K562 (cell line): ENCODE measurements around the gene CRYGA. TPM values are rescaled to one million over a fixed set of nuclear protein-coding genes. Genes with fewer than 3 reads are reported as not detected.

Experiments used
- ATAC-seq: fragments of 200-7000 bp; cut with Tn5 transposase; 3 replicates; pipeline ENCODE4 v1.9.1; 2020; ENCODE audit warnings: moderate library complexity
- BruUV-seq: library from RNA; stranded (reverse); fragments of 400-500 nt; replicated peaks from 2 replicates; lab custom pipeline; 2021; lab: Mats Ljungman, UMichigan
- CTCF ChIA-PET: fragments of 300-600 bp; formaldehyde crosslinking; extraction: SDS; loops from one replicate; lab custom pipeline; 2021; ENCODE audit warnings: low intra/inter-chr PET ratio; lab: Yijun Ruan, JAX
- POLR2A ChIA-PET: fragments of 300-600, 350-650 bp; sonication (Branson Sonifier 250); formaldehyde crosslinking; extraction: SDS; loops from one replicate; lab custom pipeline; 2021; ENCODE audit warnings: antibody characterized with exemption, inconsistent platforms; lab: Yijun Ruan, JAX
- DNase-seq, 4 experiments: peaks; one replicate each; pipeline versions ENCODE4 v3.0.0 to v3.0.0-alpha.2; 2011 to 2018; ENCODE audit warnings: low spot score in 3 of 4, mixed read lengths in 3 of 4; ENCODE audit errors: extremely low read depth in 1 of 4
- FAIRE-seq: peaks from 2 replicates; lab custom pipeline; 2011; peaks lifted over from hg19 to GRCh38; lab: Jason Lieb, UNC
- H2AFZ ChIP-seq: 2 replicates; pipeline ENCODE4 v1.6.0; 2011; ENCODE audit warnings: low read depth, low read length, control low read depth, inconsistent platforms
- H3K27ac ChIP-seq: fragments of 200-600 bp; 3 replicates; pipeline ENCODE4 v1.8.0; 2011; ENCODE audit warnings: low read depth, mild to moderate bottlenecking, control low read depth, inconsistent platforms, low read length, moderate library complexity, mixed read lengths; ENCODE audit errors: extremely low read depth
- H3K27me3 ChIP-seq, 2 experiments: fragments of 300-600 bp in 1 of 2; 2 replicates in 1 of 2; 3 replicates in 1 of 2; pipeline versions ENCODE4 v1.6.0 to v1.8.0; 2011; ENCODE audit warnings: inconsistent platforms in 2 of 2, low read length in 2 of 2, mild to moderate bottlenecking in 1 of 2, mixed read lengths in 1 of 2, moderate library complexity in 1 of 2; ENCODE audit not compliant: control insufficient read depth in 2 of 2, insufficient read depth in 2 of 2
- H3K36me3 ChIP-seq: fragments of 300-600 bp; 3 replicates; pipeline ENCODE4 v1.8.0; 2011; ENCODE audit warnings: mild to moderate bottlenecking, low read length, inconsistent platforms; ENCODE audit not compliant: control insufficient read depth, insufficient read depth
- H3K4me1 ChIP-seq, 2 experiments: fragments of 200-600 bp in 1 of 2; replicated peaks in 1 of 2; 2 replicates in 1 of 2; 3 replicates in 1 of 2; pipeline versions ENCODE4 v1.5.1 to v1.8.0; 2011; ENCODE audit warnings: inconsistent platforms in 2 of 2, low read length in 2 of 2, mild to moderate bottlenecking in 1 of 2, mixed read lengths in 1 of 2, moderate library complexity in 1 of 2; ENCODE audit not compliant: control insufficient read depth in 2 of 2, insufficient read depth in 2 of 2
- H3K4me2 ChIP-seq: 2 replicates; pipeline ENCODE4 v1.6.1; 2011; ENCODE audit warnings: low read length, control low read depth, inconsistent platforms, mixed read lengths; ENCODE audit not compliant: insufficient read depth
- H3K4me3 ChIP-seq: fragments of 200-600 bp; sonication (generic), shearing (Covaris generic); 2 replicates; pipeline ENCODE4 v1.5.1; 2016; ENCODE audit warnings: control low read depth, inconsistent platforms
- H3K79me2 ChIP-seq: fragments of 200-600 bp; 3 replicates; pipeline ENCODE4 v1.8.0; 2011; ENCODE audit warnings: low read length, inconsistent platforms; ENCODE audit not compliant: control insufficient read depth, insufficient read depth
- H3K9ac ChIP-seq, 2 experiments: 2 replicates each; pipeline versions ENCODE4 v1.6.0 to v1.6.1; 2011; ENCODE audit warnings: low read depth in 2 of 2, low read length in 2 of 2, control low read depth in 1 of 2, inconsistent platforms in 1 of 2, mild to moderate bottlenecking in 1 of 2, mixed read lengths in 1 of 2; ENCODE audit not compliant: insufficient read depth in 1 of 2
- H3K9me1 ChIP-seq: one replicate; pipeline ENCODE4 v1.6.0; 2011; ENCODE audit warnings: inconsistent platforms, mild to moderate bottlenecking, low read length, moderate library complexity; ENCODE audit not compliant: control insufficient read depth, insufficient read depth
- H3K9me3 ChIP-seq: replicated peaks from 2 replicates; pipeline ENCODE4 v1.5.1; 2011; ENCODE audit warnings: low read depth, low read length, inconsistent platforms; ENCODE audit not compliant: control insufficient read depth, insufficient read depth
- H4K20me1 ChIP-seq: replicated peaks from 2 replicates; pipeline ENCODE4 v1.6.1; 2011; ENCODE audit warnings: low read length, inconsistent platforms, mixed read lengths; ENCODE audit not compliant: control insufficient read depth, insufficient read depth
- DPF2 ChIP-seq: fragments of 450-650 bp; IDR thresholded peaks from 2 replicates; pipeline ENCODE4 v1.6.1; 2016
- HDAC2 ChIP-seq: fragments of 450-650 bp; IDR thresholded peaks from 2 replicates; pipeline ENCODE4 v1.6.1; 2016; ENCODE audit warnings: mild to moderate bottlenecking
- HLTF ChIP-seq: fragments of 450-650 bp; IDR thresholded peaks from 2 replicates; pipeline ENCODE4 v1.6.1; 2016
- HMGXB4 ChIP-seq: sonication (generic); formaldehyde crosslinking; IDR thresholded peaks from 2 replicates; pipeline ENCODE4 v1.8.1; 2023; ENCODE audit warnings: mild to moderate bottlenecking, missing genetic modification reagents
- OTX1 ChIP-seq: fragments of 450-650 bp; formaldehyde crosslinking; IDR thresholded peaks from 2 replicates; pipeline ENCODE4 v1.4.0; 2022; ENCODE audit warnings: mild to moderate bottlenecking
- POLR3G ChIP-seq: IDR thresholded peaks from 2 replicates; pipeline ENCODE4 v1.6.1; 2011; ENCODE audit not compliant: insufficient read length, insufficient replicate concordance; ENCODE audit errors: extremely low read depth
- RUNX1 ChIP-seq: sonication (generic); IDR thresholded peaks from 2 replicates; pipeline ENCODE4 v1.6.1; 2016; ENCODE audit warnings: antibody characterized with exemption, low read depth
- SNRNP70 ChIP-seq: fragments of 200-400 bp; formaldehyde crosslinking; optimal IDR thresholded peaks from 2 replicates; pipeline ENCODE3; 2017; ENCODE audit warnings: low read depth, low read length
- SREBF2 ChIP-seq: sonication (generic); formaldehyde crosslinking; IDR thresholded peaks from 2 replicates; pipeline ENCODE4 v1.4.0; 2020; ENCODE audit warnings: mild to moderate bottlenecking, missing genetic modification reagents
- ZBTB33 ChIP-seq: sonication (generic); formaldehyde crosslinking; IDR thresholded peaks from 2 replicates; pipeline ENCODE4 v1.8.1; 2023; ENCODE audit warnings: mild to moderate bottlenecking, missing genetic modification reagents
- ZNF408 ChIP-seq: fragments of 250-450 bp; sonication (Bioruptor Pico); IDR thresholded peaks from 2 replicates; pipeline ENCODE4 v1.4.0; 2020; ENCODE audit warnings: low read depth, mild to moderate bottlenecking, moderate library complexity
- WGBS: fragments of 100-300 bp; shearing (Covaris generic); methylation state at CpG from one replicate; pipeline ENCODE4 v1.1.6; 2016; ENCODE audit warnings: low coverage, mixed read lengths; ENCODE audit not compliant: insufficient coverage; ENCODE audit errors: missing lambda C conversion rate; 5-methylcytosine and 5-hydroxymethylcytosine counted together
- in situ Hi-C: fragments of 300-500 bp; cut with MboI; formaldehyde crosslinking; loops from 4 replicates; pipeline ENCODE4 v1.15.0; 2018; ENCODE audit warnings: inconsistent platforms, mixed read lengths
- intact Hi-C: fragments of 100-400 bp; cut with micrococcal nuclease; formaldehyde crosslinking; loops from 2 replicates; pipeline ENCODE4 v1.14.2; 2022
- polyA plus RNA-seq, 8 experiments: library from polyadenylated mRNA; depleted of rRNA in 4 of 8; stranded (reverse) in 5 of 8; unstranded in 3 of 8; fragments of >200 nt; fragmentation: Nextera tagmentation in 2 of 8; fragmentation: Illumina TruSeq in 1 of 8; extraction: Ambion mirVana in 2 of 8; extraction: Trizol in 1 of 8; gene quantifications; 2 replicates each; pipeline versions ENCODE4 v1.2.1 to v1.2.3, GENCODE V29; 2011 to 2014; ENCODE audit warnings: inconsistent platforms in 1 of 8, missing spikeins in 1 of 8
- total RNA-seq, 7 experiments: library from RNA; depleted of rRNA in 6 of 7; stranded (reverse); fragments of >200 nt in 6 of 7; fragmentation: Illumina TruSeq in 2 of 7; extraction: Trizol in 2 of 7; gene quantifications; 2 replicates each; pipeline versions ENCODE4 v1.2.1 to v1.2.3, GENCODE V29; 2011 to 2021; ENCODE audit warnings: low replicate concordance in 1 of 7
- TF ChIP-seq, protein P1 (sequence below): fragments of 250-450 bp; sonication (Bioruptor Pico); IDR thresholded peaks from 2 replicates; pipeline ENCODE4 v1.5.0; 2020; ENCODE audit warnings: mild to moderate bottlenecking, borderline replicate concordance

CRYGA gene
- total and polyA plus RNA-seq, 9 of the 15 experiments (the other 6 are each of a cell fraction or from before 2014, with no cell fraction given): not detected

DNA sequence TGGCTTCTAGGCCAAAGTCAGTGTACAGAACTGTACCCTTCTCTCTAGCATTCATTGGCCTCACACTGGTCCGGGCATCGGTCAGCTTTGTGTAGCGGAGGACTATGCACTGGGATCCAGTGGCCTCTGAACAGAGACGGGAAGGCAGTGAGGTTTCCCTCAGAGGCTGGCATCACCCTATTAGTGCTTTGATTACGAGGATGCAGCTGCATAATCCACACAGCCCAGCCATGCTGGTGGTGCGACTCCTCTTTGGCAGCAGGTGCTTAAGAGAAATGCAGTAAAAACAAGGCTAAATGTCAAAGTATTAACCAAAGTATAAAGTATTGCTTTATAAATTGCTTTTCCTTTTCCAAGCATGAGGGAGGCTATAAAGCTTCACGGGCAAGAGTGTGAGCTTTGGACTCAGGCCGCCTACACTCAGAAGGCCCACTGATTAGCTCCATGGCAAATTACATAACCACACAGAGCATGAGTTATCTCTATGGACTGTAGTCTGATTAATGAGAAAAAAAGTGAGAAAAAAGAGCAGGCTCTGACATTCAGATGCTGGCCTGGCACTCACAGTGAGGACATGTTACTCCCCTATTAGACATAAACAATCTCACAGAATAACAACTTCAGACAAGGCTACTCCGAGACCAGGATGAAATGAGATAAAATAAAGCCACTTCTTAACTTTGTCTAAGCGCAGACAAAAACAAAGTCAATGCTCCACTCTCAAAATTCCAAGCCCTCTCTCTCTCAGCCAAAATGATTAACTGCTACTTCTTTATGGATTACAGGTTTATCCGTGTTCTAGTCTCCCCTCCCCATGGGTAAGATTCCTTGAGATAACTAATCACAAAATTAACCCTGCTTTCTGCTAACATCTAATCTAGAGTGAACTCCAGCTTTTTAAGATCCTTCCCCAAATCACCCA, 27.3 kb downstream of the CRYGA start:
- BruUV-seq: no TSS peak
- in situ Hi-C loops (no loop called here), intact Hi-C loops (no loop called here)
- no peak for TF ChIP-seq ZBTB33 (CRISPR knock-in tag)
- TF ChIP-seq HDAC2: no peak
- TF ChIP-seq ZNF408: no peak
- TF ChIP-seq RUNX1: no peak
- no peak for TF ChIP-seq POLR3G
- TF ChIP-seq, protein P1, sequence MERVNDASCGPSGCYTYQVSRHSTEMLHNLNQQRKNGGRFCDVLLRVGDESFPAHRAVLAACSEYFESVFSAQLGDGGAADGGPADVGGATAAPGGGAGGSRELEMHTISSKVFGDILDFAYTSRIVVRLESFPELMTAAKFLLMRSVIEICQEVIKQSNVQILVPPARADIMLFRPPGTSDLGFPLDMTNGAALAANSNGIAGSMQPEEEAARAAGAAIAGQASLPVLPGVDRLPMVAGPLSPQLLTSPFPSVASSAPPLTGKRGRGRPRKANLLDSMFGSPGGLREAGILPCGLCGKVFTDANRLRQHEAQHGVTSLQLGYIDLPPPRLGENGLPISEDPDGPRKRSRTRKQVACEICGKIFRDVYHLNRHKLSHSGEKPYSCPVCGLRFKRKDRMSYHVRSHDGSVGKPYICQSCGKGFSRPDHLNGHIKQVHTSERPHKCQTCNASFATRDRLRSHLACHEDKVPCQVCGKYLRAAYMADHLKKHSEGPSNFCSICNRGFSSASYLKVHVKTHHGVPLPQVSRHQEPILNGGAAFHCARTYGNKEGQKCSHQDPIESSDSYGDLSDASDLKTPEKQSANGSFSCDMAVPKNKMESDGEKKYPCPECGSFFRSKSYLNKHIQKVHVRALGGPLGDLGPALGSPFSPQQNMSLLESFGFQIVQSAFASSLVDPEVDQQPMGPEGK (CRISPR knock-in tag): no peak
- no peak for TF ChIP-seq HMGXB4 (CRISPR knock-in tag)
- TF ChIP-seq SREBF2 (CRISPR knock-in tag): no peak
- TF ChIP-seq OTX1 (CRISPR knock-in tag): no peak
- TF ChIP-seq HLTF: no peak
- no peak for TF ChIP-seq DPF2
- TF ChIP-seq SNRNP70: no peak
- Histone ChIP-seq H3K79me2 (no peaks in the 10 kb centered on the region), H3K9me3 (no peaks in the 10 kb centered on the region), H3K4me3 (no peak overlapping the region), H2AFZ (no peak overlapping the region), H3K27me3 (no peaks in the 10 kb centered on the region), H3K4me1 (no peaks in the 10 kb centered on the region), H3K36me3 (no peaks in the 10 kb centered on the region), H3K9ac (no peak overlapping the region), H4K20me1 (no peaks in the 10 kb centered on the region), H3K4me2 (no peak overlapping the region), H3K9me1 (no peaks in the 10 kb centered on the region), H3K27ac (no peak overlapping the region)
- no peak for DNase-seq
- WGBS: 55% methylated on average over 10 of the region's 11 CpGs
- ChIA-PET POLR2A (interaction anchor here (0.5 kb wide), 2 partner anchors 13 to 131 kb away, joined by 3 read pairs; no protein-coding TSS in a partner anchor), CTCF (no interaction called here)
- FAIRE-seq: no peak
- no peak for ATAC-seq
